KOPT-K1 (cell line): Measurements from ENCODE around the gene LZTR1.

ENCODE experiments used
- H3K27ac ChIP-seq: fragments of 200-600 bp; sonication (generic); 2 replicates; pipeline ENCODE4 v1.5.1; 2016; ENCODE audit warnings: antibody characterized with exemption, mild to moderate bottlenecking, low read depth, low read length; ENCODE audit not compliant: poor library complexity, severe bottlenecking
- H3K36me3 ChIP-seq: fragments of 200-600 bp; sonication (generic); 2 replicates; pipeline ENCODE4 v1.5.1; 2017; ENCODE audit warnings: antibody characterized with exemption, mild to moderate bottlenecking, low read length, moderate library complexity; ENCODE audit not compliant: insufficient read depth
- H3K9me3 ChIP-seq: fragments of 200-600 bp; sonication (generic); 2 replicates; pipeline ENCODE4 v1.5.1; 2017; ENCODE audit warnings: antibody characterized with exemption, low read length, mild to moderate bottlenecking; ENCODE audit not compliant: insufficient read depth, poor library complexity, severe bottlenecking

LZTR1 gene

GRCh38 chr22:20957683-20958431 is 24.2 kb upstream of the LZTR1 start:
- Histone ChIP-seq H3K9me3 (no peaks in the 10 kb centered on the region), H3K27ac (no peak overlapping the region), H3K36me3 (peaks cover 19% of the 10 kb centered on the region)

DNA sequence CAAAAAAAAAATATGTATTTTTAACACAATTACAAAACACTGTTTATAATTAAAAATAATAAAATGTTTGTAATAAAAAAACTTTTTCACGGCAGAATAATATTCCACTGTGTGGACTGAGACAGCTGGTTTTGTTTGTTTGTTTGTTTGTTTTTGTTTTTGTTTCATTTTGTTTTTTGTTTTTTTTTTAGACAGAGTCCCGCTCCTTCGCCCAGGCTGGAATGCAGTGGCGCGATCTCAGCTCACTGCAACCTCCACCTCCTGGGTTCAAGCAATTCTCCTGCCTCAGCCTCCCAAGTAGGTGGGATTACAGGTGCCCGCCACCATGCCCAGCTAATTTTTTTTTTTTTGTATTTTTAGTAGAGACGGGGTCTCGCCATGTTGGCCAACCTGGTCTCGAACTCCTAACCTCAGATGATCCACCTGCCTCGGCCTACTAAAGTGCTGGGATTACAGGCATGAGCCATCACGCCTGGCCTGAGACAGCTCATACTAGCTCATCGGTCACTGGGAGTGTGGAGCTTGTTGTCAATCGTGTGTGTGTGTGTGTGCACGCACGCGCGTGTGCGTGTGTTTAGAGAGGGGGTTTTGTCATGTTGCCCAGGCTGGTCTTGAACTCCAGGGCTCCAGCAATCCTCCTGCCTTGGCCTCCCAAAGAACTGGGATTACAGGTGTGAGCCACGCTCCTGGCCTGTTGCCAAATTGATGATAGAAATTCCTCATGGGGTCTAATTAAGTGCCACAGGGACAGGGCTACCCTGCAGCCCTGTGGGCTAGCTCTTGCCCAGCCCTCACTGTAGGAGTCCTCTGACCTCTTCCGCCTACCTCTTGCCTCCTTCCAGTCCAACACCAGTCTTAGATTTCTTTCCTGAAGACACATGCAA is 22.3 kb upstream of the LZTR1 start:
- H3K36me3 ChIP-seq: no peaks in the 10 kb centered on the region
- no peak overlapping the region for H3K27ac ChIP-seq
- H3K9me3 ChIP-seq: no peaks in the 10 kb centered on the region

GRCh38 chr22:20960609-20961008 is 21.5 kb upstream of the LZTR1 start:
- no peaks in the 10 kb centered on the region for H3K9me3 ChIP-seq
- no peak overlapping the region for H3K27ac ChIP-seq
- H3K36me3 ChIP-seq: no peaks in the 10 kb centered on the region

GRCh38 chr22:20962491-20962945 is 19.6 kb upstream of the LZTR1 start:
- Histone ChIP-seq H3K27ac (no peak overlapping the region), H3K9me3 (no peaks in the 10 kb centered on the region), H3K36me3 (no peaks in the 10 kb centered on the region)

- H3K27ac ChIP-seq: no peak overlapping the region
- no peaks in the 10 kb centered on the region for H3K9me3 ChIP-seq
- no peaks in the 10 kb centered on the region for H3K36me3 ChIP-seq
Measured at GRCh38 chr22:20963201-20964052, 18.7 kb upstream of the LZTR1 start.

DNA sequence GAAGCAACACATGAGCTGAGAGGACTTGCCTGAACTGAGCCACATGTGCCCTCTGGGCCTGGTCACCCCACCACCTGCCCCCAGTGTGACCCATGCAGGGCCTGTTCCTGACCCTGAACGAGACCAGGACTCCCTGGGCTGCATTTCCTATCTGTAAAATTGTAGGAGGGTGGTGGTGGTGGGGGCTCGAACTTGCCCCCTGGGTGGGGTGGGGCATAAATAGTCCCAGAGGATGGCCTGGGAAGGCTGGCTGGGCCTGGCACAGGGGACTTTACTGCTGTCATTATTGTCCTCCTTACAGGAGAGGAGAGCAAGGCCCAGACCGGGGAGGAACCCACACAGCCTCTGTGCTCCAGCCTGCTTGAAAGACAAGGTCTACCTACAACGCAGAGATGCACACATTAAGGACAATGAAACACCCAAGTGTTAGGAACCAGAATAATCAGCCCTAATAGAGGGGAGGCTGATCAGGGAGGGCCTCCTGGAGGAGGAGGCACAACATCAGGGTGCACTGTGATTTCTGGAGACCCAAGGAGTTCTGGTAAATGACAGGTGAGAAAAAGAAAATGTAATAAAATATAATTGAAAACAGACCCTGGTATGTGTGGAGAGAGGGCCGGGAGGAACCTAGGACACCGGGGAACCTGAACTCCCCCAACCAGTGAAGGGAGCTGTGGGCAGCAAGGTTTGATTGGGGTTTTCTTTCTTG is 17.9 kb upstream of the LZTR1 start:
- H3K9me3 ChIP-seq: no peaks in the 10 kb centered on the region
- no peaks in the 10 kb centered on the region for H3K36me3 ChIP-seq
- no peak overlapping the region for H3K27ac ChIP-seq

- Histone ChIP-seq H3K27ac (no peak overlapping the region), H3K36me3 (no peaks in the 10 kb centered on the region), H3K9me3 (no peaks in the 10 kb centered on the region)
Measured at GRCh38 chr22:20964799-20965103, 17.3 kb upstream of the LZTR1 start.

DNA sequence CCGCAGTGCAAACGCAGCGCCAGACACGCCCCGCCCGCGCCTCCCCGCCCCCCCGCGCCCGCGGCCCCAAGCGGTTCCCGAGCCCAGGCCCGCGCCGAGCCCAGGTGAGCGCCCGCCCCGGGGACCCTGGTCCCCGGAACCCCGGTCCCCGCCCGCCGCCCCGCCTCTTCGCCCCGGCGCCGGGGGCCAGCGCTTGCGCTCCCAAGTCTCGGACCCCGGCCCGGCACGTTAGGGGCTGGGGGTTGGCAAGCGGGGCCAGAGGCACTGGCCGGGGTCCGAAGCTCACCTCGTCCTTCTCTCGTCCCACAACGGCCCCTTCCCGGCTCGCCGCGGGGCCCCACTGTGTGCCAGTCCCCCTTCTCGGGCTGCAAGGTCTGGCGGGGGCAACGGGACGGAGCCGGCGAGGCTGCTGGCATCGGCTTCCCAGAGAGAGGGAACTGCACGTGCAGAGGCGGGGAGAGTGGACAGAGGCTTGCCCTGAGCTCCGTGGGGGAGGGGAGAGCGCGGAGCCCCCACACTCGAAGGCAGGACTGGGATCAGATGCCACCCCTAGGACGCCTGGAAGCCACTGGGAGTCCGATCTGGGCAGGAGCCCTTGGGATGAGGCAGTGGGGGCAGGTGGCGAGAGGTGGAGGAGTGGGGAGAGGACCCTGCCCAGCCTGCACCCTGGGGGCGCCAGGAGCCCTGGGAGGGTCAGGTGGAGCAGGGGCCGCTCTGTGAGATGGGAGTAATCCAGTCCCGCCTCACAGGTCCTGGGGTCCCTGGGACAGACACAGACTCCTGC is 16.8 kb upstream of the LZTR1 start:
- no peaks in the 10 kb centered on the region for H3K9me3 ChIP-seq

GRCh38 chr22:20965888-20966855 is 15.9 kb upstream of the LZTR1 start:
- Histone ChIP-seq H3K27ac (no peak overlapping the region), H3K36me3 (no peaks in the 10 kb centered on the region), H3K9me3 (no peaks in the 10 kb centered on the region)

More for the DNA sequence above, 16.8 kb upstream of the LZTR1 start:
- Histone ChIP-seq H3K36me3 (no peaks in the 10 kb centered on the region), H3K27ac (no peak overlapping the region)

GRCh38 chr22:20966883-20967696 is 15.0 kb upstream of the LZTR1 start, which contains the start of gene AIFM3:
Gene AIFM3, plus strand, starts transcription at chr22:20967255. Its CDS starts 690 bp downstream, at chr22:20967945.
- Histone ChIP-seq H3K36me3 (no peaks in the 10 kb centered on the region), H3K9me3 (no peaks in the 10 kb centered on the region), H3K27ac (no peak within 1 kb of the TSS)

DNA sequence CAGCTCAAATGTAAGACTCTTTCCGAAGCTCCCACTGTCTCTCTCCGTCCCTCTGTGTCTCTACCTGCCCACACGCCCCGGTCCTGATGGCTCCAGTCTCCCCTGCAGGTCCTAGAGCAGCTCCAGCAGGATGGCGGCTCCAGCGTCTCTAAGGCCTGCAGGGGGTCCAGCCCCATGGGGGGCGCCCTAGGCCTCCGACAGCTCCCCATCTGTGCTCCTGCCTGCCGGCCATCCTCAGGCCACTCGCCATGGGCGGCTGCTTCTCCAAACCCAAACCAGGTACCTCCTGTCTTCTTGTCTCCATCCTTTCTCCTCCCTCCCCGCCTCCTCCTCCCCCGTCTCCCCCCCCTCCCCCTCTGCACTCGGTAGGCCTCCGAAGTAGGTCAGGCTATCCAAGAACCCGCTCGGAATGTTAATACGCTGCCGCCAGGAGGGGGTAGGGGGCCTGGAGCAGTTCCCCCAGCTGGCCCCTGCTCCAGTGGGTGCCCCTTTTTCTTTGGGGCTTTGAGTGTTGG is 14.3 kb upstream of the LZTR1 start:
- H3K36me3 ChIP-seq: no peaks in the 10 kb centered on the region
- H3K27ac ChIP-seq: no peak overlapping the region
- no peaks in the 10 kb centered on the region for H3K9me3 ChIP-seq

DNA sequence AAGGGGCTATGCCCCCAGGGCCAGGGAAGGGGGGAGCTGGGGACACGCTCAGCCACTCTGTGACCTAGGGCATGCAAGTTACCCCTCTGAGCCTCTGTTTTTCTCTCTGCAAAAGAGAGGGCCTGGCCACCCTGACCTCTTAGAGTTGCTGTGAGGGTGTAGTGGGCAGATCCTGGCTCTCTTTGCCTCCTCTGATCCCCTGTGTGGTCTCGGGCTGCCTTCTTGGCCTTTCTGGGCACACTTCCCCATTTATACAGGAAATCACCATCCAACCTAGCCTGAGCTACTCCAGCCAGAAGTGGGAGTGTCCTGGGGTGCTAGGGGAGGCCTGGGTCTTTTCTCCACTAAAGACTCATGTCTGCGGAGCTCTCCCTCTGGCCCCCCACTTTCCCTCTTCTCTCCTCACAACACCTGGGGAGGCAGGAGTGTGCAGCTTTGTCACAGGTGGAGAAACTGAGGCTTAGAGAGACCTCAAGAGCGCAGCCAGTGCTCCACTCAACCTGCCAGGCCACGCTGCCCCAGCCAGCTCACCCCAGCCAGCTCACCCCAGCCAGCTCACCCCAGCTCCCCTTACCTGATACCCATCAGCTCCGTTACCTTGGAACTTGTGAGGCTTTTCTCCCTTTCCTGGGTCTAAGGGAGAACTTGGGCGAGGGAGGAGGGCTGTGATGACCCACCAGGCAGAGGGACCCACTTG is 13.7 kb upstream of the LZTR1 start:
- H3K36me3 ChIP-seq: no peaks in the 10 kb centered on the region
- no peaks in the 10 kb centered on the region for H3K9me3 ChIP-seq
- H3K27ac ChIP-seq: no peak overlapping the region
